SJSA1 (cell line): ENCODE data around the gene CNOT6. TPM values are rescaled to one million over a fixed set of nuclear protein-coding genes. Genes with fewer than 3 reads are reported as not detected.

Experiments used
- DNase-seq, 2 experiments: peaks; one replicate each; pipeline ENCODE4 v3.0.0-alpha.2; 2015 to 2020; ENCODE audit warnings: low spot score in 2 of 2, low read depth in 1 of 2
- H3K27ac ChIP-seq: fragments of 250-450 bp; sonication (Bioruptor Pico); 2 replicates; pipeline ENCODE4 v1.5.1; 2020; ENCODE audit warnings: mild to moderate bottlenecking, moderate library complexity
- H3K27me3 ChIP-seq: fragments of 250-450 bp; sonication (Bioruptor Pico); replicated peaks from 2 replicates; pipeline ENCODE4 v1.5.1; 2020; ENCODE audit warnings: mild to moderate bottlenecking, moderate library complexity
- H3K36me3 ChIP-seq: fragments of 250-450 bp; sonication (Bioruptor Pico); 2 replicates; pipeline ENCODE4 v1.5.1; 2020; ENCODE audit warnings: mild to moderate bottlenecking
- H3K4me1 ChIP-seq: fragments of 250-450 bp; sonication (Bioruptor Pico); replicated peaks from 2 replicates; pipeline ENCODE4 v1.6.1; 2021; ENCODE audit warnings: mild to moderate bottlenecking
- H3K4me3 ChIP-seq: fragments of 250-450 bp; sonication (Bioruptor Pico); 2 replicates; pipeline ENCODE4 v1.5.1; 2020; ENCODE audit warnings: mild to moderate bottlenecking
- H3K9me3 ChIP-seq: fragments of 250-450 bp; sonication (Bioruptor Pico); replicated peaks from 2 replicates; pipeline ENCODE4 v1.5.1; 2020; ENCODE audit warnings: mild to moderate bottlenecking
- total RNA-seq: library from RNA; depleted of rRNA; stranded (reverse); fragments of >200 nt; shearing (Covaris generic); gene quantifications from 2 replicates; pipeline ENCODE4 v1.2.3, GENCODE V29; 2014

Gene CNOT6
- total RNA-seq, 1 experiment from 2014 or later = 20.1 TPM

DNA sequence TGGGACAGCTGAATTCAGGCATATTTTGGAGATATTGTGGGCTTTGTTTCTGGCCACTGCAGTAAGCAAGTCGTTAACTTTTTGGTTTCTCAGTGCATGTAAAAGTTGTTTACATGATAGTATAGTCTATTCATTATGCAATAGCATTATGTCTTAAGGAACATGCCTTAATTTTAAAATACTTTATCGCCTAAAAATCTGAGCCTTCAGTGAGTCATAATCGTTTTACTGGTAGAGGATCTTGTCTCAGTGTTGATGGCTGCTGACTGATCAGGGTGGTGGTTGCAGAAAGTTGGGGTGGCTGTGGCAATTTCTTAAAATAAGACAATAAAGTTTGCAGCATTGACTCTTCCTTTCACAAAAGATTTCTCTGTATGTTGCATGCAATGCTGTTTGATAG is 92.0 kb downstream of the CNOT6 start:
- no peaks in the 10 kb centered on the region; the same call in 1 of the 2 replicates for H3K9me3 ChIP-seq

DNA sequence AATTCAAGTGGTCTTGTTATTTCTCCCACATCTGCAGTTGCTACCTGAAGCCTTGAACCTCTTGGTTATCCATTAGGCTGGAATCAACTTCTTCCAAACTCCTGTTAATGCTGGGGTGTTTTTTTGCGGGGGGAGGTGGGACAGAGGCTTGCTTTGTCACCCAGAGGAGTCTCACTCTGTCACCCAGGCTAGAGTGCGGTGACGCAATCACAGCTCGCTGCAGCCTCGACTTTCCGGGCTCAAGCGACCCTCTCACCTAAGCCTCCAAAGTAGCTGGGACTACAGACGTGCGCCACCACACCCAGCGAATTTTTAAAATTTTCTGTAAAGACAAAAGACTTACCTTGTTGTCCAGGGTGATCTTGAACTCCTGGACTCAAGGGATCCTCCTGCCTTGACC is 92.7 kb downstream of the CNOT6 start:
- H3K9me3 ChIP-seq = no peaks in the 10 kb centered on the region; the same call in 1 of the 2 replicates
- no peaks in the 10 kb centered on the region for H3K36me3 ChIP-seq
- H3K4me1 ChIP-seq = peaks cover 6% of the 10 kb centered on the region; the same call in 1 of the 2 replicates
- peaks cover 50% of the 10 kb centered on the region for H3K27me3 ChIP-seq
- no peak overlapping the region for H3K27ac ChIP-seq
- no peak overlapping the region for H3K4me3 ChIP-seq
- no peak for DNase-seq

More for the DNA sequence above, 92.0 kb downstream of the CNOT6 start:
- no peak for DNase-seq
- Histone ChIP-seq H3K36me3 (no peaks in the 10 kb centered on the region), H3K4me3 (no peak overlapping the region), H3K27ac (no peak overlapping the region), H3K4me1 (peaks cover 4% of the 10 kb centered on the region; the same call in 1 of the 2 replicates), H3K27me3 (peaks cover 43% of the 10 kb centered on the region)

- H3K27ac ChIP-seq = no peak overlapping the region
- no peaks in the 10 kb centered on the region for H3K36me3 ChIP-seq
- DNase-seq = no peak
- peaks cover 69% of the 10 kb centered on the region for H3K27me3 ChIP-seq
- H3K4me3 ChIP-seq = no peak overlapping the region
- H3K4me1 ChIP-seq = peaks cover 6% of the 10 kb centered on the region; the same call in 1 of the 2 replicates
- H3K9me3 ChIP-seq = no peaks in the 10 kb centered on the region; the same call in 1 of the 2 replicates
Measured at GRCh38 chr5:180589771-180590542, 95.8 kb downstream of the CNOT6 start.

DNA sequence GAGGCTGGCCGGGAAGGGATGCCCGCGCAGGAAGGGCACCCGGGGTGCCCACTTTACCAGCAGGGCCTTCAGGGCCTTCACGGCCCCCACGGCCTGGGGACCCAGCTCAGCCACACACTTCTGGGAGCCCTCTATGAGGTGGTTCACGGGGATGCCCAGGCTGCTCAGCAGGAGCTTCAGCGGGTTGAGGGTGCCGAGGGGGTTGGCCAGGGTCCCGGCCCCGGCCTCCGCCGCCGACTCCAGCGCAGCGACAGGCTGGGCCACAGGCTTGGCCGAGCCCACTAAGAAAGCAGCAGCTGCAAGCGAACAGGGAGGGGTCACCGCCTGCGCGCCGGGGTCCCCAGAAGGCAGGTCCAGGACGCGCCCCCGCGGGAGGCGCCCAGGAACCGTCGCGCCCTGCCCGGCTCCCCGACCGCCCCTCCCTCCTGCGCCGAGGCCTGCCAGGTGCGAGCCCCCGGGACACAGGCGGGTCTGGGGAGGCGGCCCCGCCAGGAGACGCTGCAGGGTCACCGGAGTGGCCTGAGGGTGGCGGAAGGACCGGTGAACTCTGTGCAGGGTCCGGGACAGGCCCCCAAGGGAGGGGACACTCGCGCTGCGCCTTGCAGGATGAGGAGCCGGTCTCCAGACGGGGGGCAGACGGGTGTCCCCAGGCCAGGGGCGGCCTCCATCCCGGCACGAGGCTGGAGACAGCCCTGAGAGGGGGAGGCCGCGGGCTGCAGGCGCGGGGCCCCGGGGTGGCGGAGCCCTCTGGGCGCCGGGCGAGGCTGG is 96.5 kb downstream of the CNOT6 start:
- H3K27ac ChIP-seq = no peak overlapping the region
- no peaks in the 10 kb centered on the region for H3K36me3 ChIP-seq
- H3K4me3 ChIP-seq = no peak overlapping the region
- DNase-seq = no peak
- H3K27me3 ChIP-seq = peaks cover 69% of the 10 kb centered on the region
- H3K4me1 ChIP-seq = peaks cover 6% of the 10 kb centered on the region; the same call in 1 of the 2 replicates
- H3K9me3 ChIP-seq = no peaks in the 10 kb centered on the region; the same call in 1 of the 2 replicates

- peaks cover 6% of the 10 kb centered on the region; the same call in 1 of the 2 replicates for H3K4me1 ChIP-seq
- no peak for DNase-seq
- H3K4me3 ChIP-seq = no peak within 1 kb of the TSS
- H3K9me3 ChIP-seq = no peaks in the 10 kb centered on the region; the same call in 1 of the 2 replicates
- H3K36me3 ChIP-seq = no peaks in the 10 kb centered on the region
- H3K27ac ChIP-seq = no peak within 1 kb of the TSS
- peaks cover 65% of the 10 kb centered on the region for H3K27me3 ChIP-seq
Measured at GRCh38 chr5:180591311-180591887, 97.2 kb downstream of the CNOT6 start, which contains the start of gene SCGB3A1. Gene SCGB3A1, minus strand, starts transcription at chr5:180591499. Its CDS starts 37 bp downstream, at chr5:180591462.

DNA sequence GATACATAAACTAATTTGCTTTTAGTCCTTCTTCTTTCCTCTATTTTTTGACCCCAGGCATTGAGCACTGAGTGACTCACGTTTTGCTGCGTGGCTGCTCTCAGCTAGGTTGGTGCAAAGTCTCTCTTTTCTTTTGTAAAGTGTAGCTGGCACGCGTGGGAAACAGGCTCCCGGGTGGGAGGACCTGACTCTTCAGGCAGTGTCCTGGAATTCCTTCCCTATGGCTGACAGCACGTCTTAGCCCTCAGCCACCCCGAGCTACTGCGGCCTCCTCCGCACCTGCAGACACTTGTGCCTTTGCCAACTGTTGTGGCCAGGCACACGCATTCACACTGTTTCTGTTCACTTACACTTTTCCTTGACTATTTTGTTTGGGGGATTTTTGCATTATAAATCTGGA is 98.0 kb downstream of the CNOT6 start:
- Histone ChIP-seq H3K4me1 (peaks cover 6% of the 10 kb centered on the region; the same call in 1 of the 2 replicates), H3K27ac (no peak overlapping the region), H3K4me3 (no peak overlapping the region), H3K9me3 (no peaks in the 10 kb centered on the region; the same call in 1 of the 2 replicates), H3K27me3 (peaks cover 61% of the 10 kb centered on the region), H3K36me3 (no peaks in the 10 kb centered on the region)
- DNase-seq = no peak

DNA sequence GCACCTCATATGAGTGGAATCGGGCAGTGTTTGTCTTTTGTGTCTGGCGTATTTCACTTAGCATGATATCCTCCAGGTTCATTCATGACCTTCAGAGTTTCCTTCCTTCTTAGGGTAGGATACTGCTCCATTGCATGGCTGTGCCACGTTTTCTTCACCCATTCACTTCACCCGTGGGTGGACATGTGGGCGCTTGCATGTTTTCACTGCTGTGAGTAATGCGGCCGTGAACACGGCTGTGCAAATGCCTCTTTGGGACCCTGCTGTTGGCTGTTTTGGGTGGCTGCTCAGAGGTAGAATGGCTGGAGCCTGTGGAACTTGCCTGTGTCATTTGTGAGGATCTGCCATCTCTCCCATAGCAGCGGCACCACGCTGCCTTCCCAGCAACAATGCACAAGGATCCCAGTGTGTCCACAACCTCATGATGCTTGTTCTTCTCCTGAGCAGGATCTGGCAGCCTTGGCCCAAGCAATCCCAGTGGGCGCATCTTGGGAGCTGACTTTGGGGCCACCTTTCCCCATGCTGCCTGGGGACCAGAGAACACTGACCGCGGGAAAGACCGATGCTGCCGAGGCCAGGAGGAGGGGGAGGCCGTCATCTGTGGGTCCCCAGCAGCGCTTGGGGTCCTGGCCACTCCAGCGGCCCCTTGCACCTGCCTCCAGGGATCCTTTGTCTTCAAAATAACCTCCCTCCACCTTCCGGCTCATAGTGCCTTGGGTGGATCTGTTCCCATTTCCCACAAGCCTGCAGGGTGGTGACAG is 99.4 kb downstream of the CNOT6 start:
- H3K36me3 ChIP-seq = no peaks in the 10 kb centered on the region
- no peak overlapping the region for H3K27ac ChIP-seq
- H3K4me3 ChIP-seq = no peak overlapping the region
- DNase-seq = no peak
- H3K27me3 ChIP-seq = peaks cover 51% of the 10 kb centered on the region
- no peaks in the 10 kb centered on the region; the same call in 1 of the 2 replicates for H3K9me3 ChIP-seq
- peaks cover 6% of the 10 kb centered on the region; the same call in 1 of the 2 replicates for H3K4me1 ChIP-seq

DNA sequence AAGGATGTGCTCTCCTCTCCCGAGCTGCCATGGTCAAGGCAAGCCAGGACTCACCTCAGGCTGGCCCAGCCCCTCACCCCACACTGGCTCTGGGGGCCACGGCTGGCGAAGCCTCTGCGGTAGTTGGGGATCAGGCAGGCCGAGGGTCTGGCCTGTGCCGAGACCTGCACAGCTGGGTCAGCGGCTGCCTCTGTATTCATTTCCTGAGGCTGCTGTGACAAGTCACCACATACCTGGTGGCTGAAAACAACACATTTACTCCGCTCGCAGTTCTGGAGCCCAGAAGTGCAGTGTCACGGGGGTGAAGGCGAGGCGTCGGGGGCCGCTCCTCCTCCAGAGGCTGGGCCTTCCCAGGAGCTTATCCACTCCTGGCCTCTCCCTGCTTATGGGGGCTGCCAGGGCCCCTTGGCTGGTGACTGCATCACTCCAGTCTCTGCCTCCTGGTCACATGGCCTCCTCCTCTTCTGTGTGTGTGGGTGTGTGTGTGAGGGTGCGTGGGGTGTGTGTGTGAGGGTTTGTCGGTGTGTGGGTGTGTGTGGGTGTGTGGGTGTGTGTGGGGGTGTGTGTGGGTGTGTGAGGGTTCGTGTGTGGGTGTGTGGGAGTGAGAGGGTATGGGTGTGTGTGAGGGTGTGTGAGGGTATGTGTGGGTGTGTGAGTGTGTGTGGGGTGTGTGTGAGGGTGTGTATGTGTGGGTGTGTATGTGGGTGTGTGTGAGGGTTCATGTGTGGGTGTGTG is 100.3 kb downstream of the CNOT6 start:
- peaks cover 6% of the 10 kb centered on the region; the same call in 1 of the 2 replicates for H3K4me1 ChIP-seq
- H3K27me3 ChIP-seq = peaks cover 43% of the 10 kb centered on the region
- H3K9me3 ChIP-seq = no peaks in the 10 kb centered on the region; the same call in 1 of the 2 replicates
- no peak overlapping the region for H3K27ac ChIP-seq
- no peak for DNase-seq
- H3K4me3 ChIP-seq = no peak overlapping the region
- H3K36me3 ChIP-seq = no peaks in the 10 kb centered on the region

GRCh38 chr5:180595046-180595379 is 100.8 kb downstream of the CNOT6 start:
- H3K27ac ChIP-seq = no peak overlapping the region
- peaks cover 6% of the 10 kb centered on the region; the same call in 1 of the 2 replicates for H3K4me1 ChIP-seq
- no peak overlapping the region for H3K4me3 ChIP-seq
- no peaks in the 10 kb centered on the region for H3K36me3 ChIP-seq
- DNase-seq = no peak
- H3K9me3 ChIP-seq = no peaks in the 10 kb centered on the region; the same call in 1 of the 2 replicates
- H3K27me3 ChIP-seq = peaks cover 39% of the 10 kb centered on the region

DNA sequence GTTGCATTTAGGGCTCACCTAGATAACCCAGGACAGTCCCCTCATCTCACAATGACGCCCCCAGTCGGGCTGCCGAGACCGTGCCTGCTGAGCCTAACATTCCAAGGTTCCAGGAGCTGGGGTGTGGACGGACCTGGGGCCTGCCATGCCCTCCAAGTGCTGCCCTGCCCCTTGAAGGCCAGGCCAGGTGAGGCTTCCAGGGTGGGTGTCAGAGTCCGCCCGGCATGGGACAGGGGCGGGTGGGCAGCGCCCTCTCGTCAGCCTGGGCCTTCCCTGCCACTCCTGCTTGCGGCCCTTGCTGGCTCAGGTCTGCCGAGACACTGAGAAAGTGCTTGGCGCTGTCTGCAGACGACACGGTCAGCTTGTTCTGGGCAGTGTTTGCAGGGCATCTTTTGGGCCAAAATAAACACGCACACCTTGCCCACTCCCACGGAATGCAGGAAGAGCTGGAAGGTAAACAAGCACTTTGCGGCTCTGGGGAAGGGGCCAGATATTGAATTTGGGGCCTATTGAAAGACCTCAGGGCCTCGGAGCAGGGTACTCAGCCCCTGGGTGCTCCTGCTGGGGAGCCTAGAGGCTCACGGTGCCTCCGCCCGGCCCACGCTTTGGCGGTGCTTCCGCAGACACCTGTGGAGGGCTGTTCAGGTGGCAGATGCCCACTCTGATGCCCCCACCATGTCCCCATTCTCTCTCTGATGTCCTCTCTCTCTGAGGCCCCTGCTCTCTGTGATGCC is 101.4 kb downstream of the CNOT6 start:
- Histone ChIP-seq H3K4me3 (no peak overlapping the region), H3K9me3 (no peaks in the 10 kb centered on the region; the same call in 1 of the 2 replicates), H3K27me3 (peaks cover 36% of the 10 kb centered on the region), H3K27ac (no peak overlapping the region), H3K36me3 (no peaks in the 10 kb centered on the region), H3K4me1 (peaks cover 6% of the 10 kb centered on the region; the same call in 1 of the 2 replicates)
- DNase-seq = no peak

GRCh38 chr5:180596115-180596667 is 102.0 kb downstream of the CNOT6 start:
- no peak for DNase-seq
- Histone ChIP-seq H3K36me3 (no peaks in the 10 kb centered on the region), H3K9me3 (no peaks in the 10 kb centered on the region; the same call in 1 of the 2 replicates), H3K27me3 (peaks cover 29% of the 10 kb centered on the region), H3K27ac (no peak overlapping the region), H3K4me1 (peaks cover 2% of the 10 kb centered on the region; the same call in 1 of the 2 replicates), H3K4me3 (no peak overlapping the region)
